T47D (cell line): Measurements from ENCODE around the gene SEZ6L.

Experiments used
- DNase-seq, 2 experiments: peaks; one replicate each; pipeline versions ENCODE4 v3.0.0 to v3.0.0-alpha.2; 2011 to 2012; ENCODE audit warnings: low read depth in 1 of 2, low spot score in 1 of 2
- JUND ChIP-seq: IDR thresholded peaks from 2 replicates; pipeline ENCODE4 v1.6.1; 2012; ENCODE audit warnings: low read depth
- in situ Hi-C: cut with HindIII; loops from 2 replicates; pipeline ENCODE4 v1.10.0; 2016; ENCODE audit warnings: low sequenced_read_pairs, low pct_unique_long_range_greater_than_20kb

Gene SEZ6L

DNA sequence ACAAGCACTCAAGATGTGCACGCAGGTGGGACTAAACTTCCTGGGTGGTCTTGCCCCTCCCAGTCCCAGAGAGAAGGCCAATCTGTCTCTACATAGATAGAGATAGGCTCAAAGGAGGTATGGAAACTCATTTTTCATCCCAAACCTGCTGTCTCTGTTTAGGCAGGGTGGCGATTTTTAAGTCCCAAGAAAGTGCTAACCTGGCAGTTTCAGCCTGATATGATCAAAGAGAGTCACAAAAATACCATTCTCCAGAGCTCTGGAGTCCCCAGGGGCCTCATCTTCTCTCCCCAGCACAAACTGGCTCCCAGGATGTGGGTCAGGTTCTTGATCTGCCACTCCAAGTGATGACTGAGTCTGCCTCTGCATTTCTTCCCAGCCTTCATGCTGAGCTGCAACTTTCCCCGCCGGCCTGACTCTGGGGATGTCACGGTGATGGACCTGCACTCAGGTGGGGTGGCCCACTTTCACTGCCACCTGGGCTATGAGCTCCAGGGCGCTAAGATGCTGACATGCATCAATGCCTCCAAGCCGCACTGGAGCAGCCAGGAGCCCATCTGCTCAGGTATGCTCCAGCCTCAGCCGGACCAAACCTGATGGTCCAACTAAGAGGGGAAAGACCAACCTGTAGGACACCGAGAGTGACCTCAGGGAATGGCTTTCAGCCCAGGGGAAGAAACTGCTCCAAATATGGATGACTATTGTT lies 129.5 kb downstream of the SEZ6L start:
- in situ Hi-C loops, result no loop called here
- no peak for TF ChIP-seq JUND
- no peak for DNase-seq

DNA sequence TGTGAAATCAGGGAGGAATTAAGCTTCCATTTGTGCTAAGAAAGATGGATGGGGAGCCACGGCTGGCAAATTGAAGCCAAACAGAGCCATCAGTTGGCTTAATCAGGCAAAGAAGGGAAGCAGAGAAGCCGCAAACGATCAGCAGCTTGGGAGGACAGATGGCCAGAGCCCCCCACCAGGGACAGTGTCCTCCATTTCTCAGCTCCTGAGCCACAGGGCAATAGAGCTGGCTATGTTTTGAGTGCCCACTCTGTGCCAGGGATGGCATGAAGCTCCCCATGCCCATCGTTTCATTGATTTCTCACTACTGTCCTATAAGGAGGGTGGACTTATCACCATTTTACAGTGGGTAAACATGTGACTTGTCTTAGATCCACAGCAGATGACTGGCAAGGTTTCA lies 133.5 kb downstream of the SEZ6L start:
- DNase-seq, result no peak
- no peak for TF ChIP-seq JUND
- in situ Hi-C loops, result no loop called here

DNA sequence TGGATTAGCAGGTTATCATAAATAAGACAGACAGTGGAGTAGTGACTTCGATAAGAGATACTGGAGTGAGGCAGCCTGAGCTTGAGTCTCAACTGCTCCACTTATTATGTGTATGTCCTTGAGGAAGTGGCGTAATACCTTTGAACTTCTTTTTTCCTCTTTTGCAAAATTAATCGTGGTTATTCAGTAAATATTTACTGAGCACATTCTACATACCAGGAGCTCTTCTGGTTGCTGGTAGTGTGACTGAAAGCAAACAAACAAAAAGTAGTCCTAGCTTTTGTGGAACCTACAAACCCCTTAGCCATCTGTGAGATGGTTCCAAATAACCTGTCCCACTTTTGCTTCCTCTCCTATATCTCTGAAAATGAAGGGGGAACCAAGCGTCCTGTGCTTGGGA lies 134.2 kb downstream of the SEZ6L start:
- in situ Hi-C loops, result no loop called here
- TF ChIP-seq JUND, result no peak
- no peak for DNase-seq

DNA sequence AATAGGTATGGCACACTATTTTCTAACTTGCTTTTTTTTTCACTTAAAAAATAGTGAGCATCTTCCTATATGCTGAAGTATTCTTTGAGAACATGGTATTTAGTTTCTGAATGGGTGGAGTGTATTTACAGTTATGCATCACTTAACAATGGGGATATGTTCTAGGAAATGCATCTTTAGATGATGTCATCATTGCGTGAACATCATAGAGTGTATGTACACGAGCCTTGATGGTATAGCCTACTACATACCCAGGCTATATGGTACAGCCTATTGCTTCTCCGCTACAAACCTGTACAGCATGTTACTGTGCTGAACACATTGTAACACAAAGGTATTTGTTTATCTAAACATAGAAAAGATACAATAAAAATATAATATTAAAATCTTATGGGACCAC lies 135.5 kb downstream of the SEZ6L start:
- in situ Hi-C loops, result no loop called here
- TF ChIP-seq JUND, result no peak
- no peak for DNase-seq

DNA sequence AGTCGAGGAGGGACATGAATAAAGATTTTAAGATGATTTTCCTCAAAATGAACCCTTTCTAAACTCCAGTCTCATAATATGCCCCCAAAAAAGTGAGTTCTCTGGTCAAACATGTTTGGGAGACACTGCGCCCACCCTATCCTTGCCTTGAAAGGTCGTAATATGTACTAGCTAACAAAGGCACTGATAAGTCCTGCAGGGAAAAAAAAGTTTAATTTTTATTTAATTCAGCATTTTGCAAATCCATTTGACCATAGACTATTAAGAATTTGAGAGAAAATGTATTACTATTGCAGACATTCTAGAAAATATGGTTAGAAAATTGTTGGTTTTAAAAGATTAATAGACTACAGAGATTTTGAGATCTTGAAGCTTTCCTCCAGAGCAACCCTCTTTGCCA lies 139.2 kb downstream of the SEZ6L start:
- no peak for TF ChIP-seq JUND
- DNase-seq, result no peak
- in situ Hi-C loops, result no loop called here

DNA sequence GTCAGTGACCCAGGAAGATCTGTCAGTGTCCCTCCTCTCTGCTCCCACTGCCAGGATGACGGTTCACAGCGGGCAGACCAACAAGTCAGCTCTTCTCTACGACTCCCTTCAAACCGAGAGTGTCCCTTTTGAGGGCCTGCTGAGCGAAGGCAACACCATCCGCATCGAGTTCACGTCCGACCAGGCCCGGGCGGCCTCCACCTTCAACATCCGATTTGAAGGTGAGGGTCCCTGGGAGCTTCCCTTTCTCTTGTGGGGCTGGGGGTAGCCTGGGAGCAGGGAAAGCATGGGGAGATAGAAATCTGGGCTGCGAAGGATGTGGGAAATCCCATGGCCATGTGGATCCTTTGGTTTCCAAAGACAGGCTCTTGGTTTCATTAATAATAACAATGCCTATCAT lies 141.4 kb downstream of the SEZ6L start:
- no peak for TF ChIP-seq JUND
- in situ Hi-C loops, result no loop called here
- no peak for DNase-seq

DNA sequence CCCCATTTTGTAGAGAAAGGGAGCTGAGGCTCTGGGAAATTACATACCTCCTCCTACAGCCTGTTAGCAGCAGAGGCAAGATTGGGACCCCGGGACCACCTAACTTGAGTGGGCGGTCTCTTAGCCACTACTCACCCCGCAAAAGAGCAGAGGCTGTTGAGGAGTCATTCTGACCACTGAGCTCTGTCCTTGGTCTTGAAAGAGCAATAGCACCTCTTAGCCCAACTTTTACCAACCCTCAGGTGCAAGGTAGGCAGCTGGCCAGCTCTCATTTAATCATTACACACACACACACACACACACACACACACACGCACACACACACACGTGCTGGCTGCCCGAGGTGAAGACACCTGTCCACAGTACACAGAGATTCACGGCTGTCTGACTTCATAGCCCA lies 144.0 kb downstream of the SEZ6L start:
- DNase-seq, result no peak
- in situ Hi-C loops, result no loop called here
- TF ChIP-seq JUND, result no peak

DNA sequence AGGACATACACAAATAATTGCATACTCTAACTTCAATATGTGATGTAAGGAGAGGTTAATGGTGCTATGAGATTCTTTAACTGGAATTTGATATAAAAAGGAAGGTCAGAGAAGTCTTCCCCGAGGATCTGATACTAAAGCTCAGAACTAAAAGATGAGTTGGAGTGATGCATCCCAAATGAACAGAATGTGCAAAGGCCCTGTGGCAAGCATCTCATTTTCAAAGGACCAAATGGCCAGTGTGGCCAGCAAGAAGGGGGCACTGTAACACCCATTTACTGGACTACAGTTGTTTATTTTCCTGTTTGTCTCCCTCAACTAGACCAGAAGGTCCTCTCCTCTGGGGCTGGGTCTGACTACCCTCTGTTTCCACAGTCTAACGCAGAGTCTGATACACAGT lies 144.9 kb downstream of the SEZ6L start:
- TF ChIP-seq JUND, result no peak
- in situ Hi-C loops, result no loop called here
- DNase-seq, result no peak

DNA sequence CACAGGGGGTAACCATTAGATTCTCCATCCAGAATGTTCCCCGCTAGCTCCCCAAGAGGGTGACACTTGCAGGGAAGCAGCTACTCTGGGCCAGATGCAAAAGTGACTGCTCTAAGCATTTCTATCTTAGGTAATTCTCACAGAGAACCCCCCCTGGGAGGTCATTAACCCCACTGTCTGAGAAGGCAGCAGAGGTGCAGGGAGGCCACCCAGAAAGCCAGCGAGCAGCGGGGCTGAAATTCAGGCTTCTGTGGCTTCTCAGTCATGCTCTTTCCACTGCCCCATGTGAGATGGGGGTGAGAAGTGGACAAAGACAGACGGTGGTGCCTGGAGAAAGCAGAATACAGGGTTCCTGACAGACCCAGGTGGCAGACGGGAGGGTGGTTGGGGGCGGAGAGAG lies 145.4 kb downstream of the SEZ6L start:
- TF ChIP-seq JUND, result no peak
- in situ Hi-C loops, result no loop called here
- DNase-seq, result no peak

DNA sequence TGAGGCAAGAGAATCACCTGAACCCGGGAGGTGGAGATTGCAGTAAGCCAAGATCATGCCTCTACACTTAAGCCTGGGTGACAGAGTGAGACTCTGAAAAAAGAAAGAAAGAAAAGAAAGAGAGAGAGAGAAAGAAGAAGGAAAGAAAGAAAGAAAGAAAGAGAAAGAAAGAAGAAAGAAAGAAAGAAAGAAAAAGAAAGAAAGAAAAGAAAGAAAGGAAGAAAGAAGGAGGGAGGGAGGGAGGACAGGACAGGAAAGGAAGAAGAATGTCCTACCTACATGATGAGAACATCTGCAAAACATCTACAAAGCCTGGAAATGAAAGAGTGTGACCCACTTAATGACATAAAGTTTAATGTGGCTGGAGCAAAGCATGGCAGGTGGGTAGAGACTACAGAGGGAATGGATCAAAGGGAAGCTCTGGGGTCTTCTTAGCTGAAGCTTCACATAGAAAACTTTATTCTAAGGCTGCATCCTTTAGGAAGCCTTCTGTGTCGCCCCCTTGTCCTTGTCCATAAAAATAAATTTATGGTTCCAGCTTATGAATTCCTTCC lies 147.5 kb downstream of the SEZ6L start:
- in situ Hi-C loops, result no loop called here
- TF ChIP-seq JUND, result no peak
- no peak for DNase-seq

DNA sequence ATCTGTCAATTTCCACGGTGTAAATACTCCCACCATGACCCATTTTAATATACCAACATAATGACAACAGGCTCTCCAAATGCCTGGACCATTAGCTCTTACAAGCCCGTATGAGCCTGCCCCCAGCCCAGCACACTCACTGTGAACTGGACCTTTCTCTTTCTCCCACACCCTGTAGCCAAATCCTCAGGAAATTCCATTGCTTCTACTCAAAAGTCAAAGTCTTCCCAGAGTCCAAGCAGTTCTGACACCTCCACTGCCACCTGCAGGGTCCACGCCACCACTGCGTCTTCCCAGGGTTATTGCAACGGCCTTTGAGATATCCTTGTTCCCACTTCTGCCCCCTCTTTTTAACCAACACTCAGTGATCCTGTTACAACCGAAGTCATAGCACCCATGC lies 149.7 kb downstream of the SEZ6L start:
- no peak for DNase-seq
- in situ Hi-C loops, result no loop called here
- no peak for TF ChIP-seq JUND

DNA sequence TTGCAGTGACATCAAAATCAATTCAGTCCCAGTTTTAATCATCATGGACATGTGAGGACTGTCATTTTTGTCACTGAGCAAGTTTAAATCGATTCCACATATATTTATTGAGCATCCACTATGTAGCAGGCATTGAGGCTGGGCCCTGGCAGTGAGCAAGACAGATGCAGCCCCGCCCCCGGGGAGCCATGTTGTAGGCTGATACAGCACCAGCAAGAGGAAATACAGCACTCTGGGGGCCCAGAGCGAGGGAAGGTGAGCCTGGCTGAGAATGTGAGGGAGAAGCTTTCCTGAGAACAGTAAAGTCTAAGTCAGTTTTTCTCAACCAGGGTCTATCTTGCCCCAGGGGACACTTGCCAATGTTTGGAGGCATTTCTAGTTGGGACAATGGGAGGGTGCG lies 151.2 kb downstream of the SEZ6L start:
- in situ Hi-C loops, result no loop called here
- no peak for TF ChIP-seq JUND
- DNase-seq, result no peak

DNA sequence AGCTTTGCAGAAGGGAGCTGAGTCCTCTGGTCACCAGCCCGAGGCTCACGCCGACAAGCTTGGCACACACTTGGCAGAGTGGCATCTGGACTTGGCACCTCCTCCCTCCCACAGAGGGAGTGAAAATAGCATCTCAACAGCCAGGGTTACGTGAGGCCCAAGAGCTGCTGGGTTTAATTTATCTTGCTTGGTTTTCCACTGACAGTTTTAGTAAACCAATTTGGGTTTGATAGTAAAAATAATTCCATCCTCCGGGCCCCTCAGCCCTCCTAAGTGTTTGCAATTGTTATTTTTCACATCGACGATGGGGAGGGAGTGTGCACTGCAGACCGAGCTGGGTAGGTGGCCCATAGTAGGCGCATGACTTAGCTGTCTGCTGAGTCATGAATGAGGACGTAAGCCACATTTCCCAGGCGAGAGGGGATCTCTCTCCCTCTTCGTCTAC lies 152.2 kb downstream of the SEZ6L start:
- no peak for DNase-seq
- TF ChIP-seq JUND, result no peak
- in situ Hi-C loops, result no loop called here
